Body of pancreas (tissue), 4 donors: ENCODE measurements around the gene FHIP2A.

Source experiments
- CTCF ChIP-seq, 7 experiments: fragments of 450-650 bp in 4 of 7; fragments of 200-600 bp in 3 of 7; sonication (generic) in 3 of 7; IDR thresholded peaks; one replicate each; pipeline ENCODE4 v1.5.1; 2016 to 2019; ENCODE audit warnings: antibody characterized with exemption in 7 of 7
- POLR2A ChIP-seq, 3 donors: fragments of 450-650 bp; IDR thresholded peaks; one replicate each; pipeline ENCODE4 v1.6.1; 2016; ENCODE audit warnings: antibody characterized with exemption in 3 of 3, mild to moderate bottlenecking in 2 of 3

- TF ChIP-seq CTCF (IDR thresholded peaks at IDR 0.05) (no peak), POLR2A (IDR thresholded peaks at IDR 0.05) (no peak)
These were observed 30.6 kb downstream of the FHIP2A start for GRCh38 chr10:114852197-114852596.
